CD4-positive, alpha-beta T cell treated with Interleukin-1 beta for 1 hour (primary cell): ENCODE data around the gene MGAT4B.
"Not testable (repeated sequence)": the region's sequence is repeated elsewhere in the genome, so short reads cannot be mapped to it uniquely, and the experiment has no call there.

Source experiments
- DNase-seq, 2 donors: peaks; one replicate each; pipeline ENCODE4 v3.0.0-alpha.2; 2020 to 2022

The MGAT4B gene

GRCh38 chr5:179806250-179807048 is at the start of gene MGAT4B:
TSS of gene MGAT4B (minus strand) at chr5:179806866. CDS start at chr5:179806583, 283 bp downstream.
- peak; percentile 72 to 73 for DNase-seq

GRCh38 chr5:179854356-179854755 is 47.7 kb upstream of the MGAT4B start:
- DNase-seq = no peak

GRCh38 chr5:179852993-179853547 is 46.4 kb upstream of the MGAT4B start:
- no peak for DNase-seq

- no peak for DNase-seq
These were observed 35.0 kb upstream of the MGAT4B start for GRCh38 chr5:179841621-179842020.

- DNase-seq = peak in 1 of 2 donors; percentile 13
These were observed 34.1 kb upstream of the MGAT4B start for GRCh38 chr5:179840766-179841165.

GRCh38 chr5:179840321-179840720 is 33.7 kb upstream of the MGAT4B start:
- no peak for DNase-seq

GRCh38 chr5:179839328-179840256 is 32.9 kb upstream of the MGAT4B start:
- peak in 1 of 2 donors; percentile 20 for DNase-seq

- DNase-seq = peak in 1 of 2 donors; percentile 23
These were observed 30.7 kb upstream of the MGAT4B start for GRCh38 chr5:179837076-179838011.

GRCh38 chr5:179836225-179837019 is 29.8 kb upstream of the MGAT4B start:
- peak; percentile 66 to 76 for DNase-seq

GRCh38 chr5:179834871-179835270 is 28.2 kb upstream of the MGAT4B start:
- not testable (repeated sequence) for DNase-seq

GRCh38 chr5:179834120-179834519 is 27.5 kb upstream of the MGAT4B start:
- DNase-seq = no peak

- no peak for DNase-seq
These were observed 27.0 kb upstream of the MGAT4B start for GRCh38 chr5:179833709-179834070.

GRCh38 chr5:179833056-179833708 is 26.5 kb upstream of the MGAT4B start:
- peak in 1 of 2 donors; percentile 11 for DNase-seq

GRCh38 chr5:179832039-179832745 is 25.5 kb upstream of the MGAT4B start:
- no peak for DNase-seq

GRCh38 chr5:179830818-179831468 is 24.3 kb upstream of the MGAT4B start:
- DNase-seq = no peak

GRCh38 chr5:179829732-179830435 is 23.2 kb upstream of the MGAT4B start:
- no peak for DNase-seq

- DNase-seq = no peak
These were observed 22.2 kb upstream of the MGAT4B start for GRCh38 chr5:179828756-179829421.

GRCh38 chr5:179827680-179828079 is 21.0 kb upstream of the MGAT4B start:
- DNase-seq = peak; percentile 21 to 62
